HG02885 (cell line): ENCODE measurements around the gene KCNQ1OT1.

Experiments used
- ATAC-seq: cut with Tn5 transposase; IDR thresholded peaks from one replicate; pipeline ENCODE4 v1.9.1; 2021; ENCODE audit warnings: mild to moderate bottlenecking; ENCODE audit not compliant: unreplicated experiment, poor library complexity

KCNQ1OT1 gene

DNA sequence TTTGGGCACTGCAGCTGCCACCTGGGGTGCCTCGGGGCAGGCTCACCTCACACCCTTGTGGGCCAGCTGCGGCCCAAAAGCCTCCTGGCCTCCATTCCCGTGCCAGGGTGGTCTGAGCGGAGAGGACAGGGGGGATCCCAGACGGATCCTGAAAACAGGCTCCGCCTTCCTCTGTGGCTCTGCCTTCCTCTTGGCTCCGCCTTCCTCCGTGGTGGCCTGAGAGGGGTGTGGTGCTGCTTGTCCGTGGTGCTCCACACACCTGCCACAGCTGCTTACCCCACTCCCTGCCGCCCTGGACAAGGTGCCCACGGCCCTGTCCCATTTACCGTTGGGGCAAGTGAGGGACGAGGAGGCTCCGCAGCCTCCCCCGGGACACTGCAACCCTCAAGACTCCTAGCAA lies 23.2 kb upstream of the KCNQ1OT1 start:
- ATAC-seq: no peak

DNA sequence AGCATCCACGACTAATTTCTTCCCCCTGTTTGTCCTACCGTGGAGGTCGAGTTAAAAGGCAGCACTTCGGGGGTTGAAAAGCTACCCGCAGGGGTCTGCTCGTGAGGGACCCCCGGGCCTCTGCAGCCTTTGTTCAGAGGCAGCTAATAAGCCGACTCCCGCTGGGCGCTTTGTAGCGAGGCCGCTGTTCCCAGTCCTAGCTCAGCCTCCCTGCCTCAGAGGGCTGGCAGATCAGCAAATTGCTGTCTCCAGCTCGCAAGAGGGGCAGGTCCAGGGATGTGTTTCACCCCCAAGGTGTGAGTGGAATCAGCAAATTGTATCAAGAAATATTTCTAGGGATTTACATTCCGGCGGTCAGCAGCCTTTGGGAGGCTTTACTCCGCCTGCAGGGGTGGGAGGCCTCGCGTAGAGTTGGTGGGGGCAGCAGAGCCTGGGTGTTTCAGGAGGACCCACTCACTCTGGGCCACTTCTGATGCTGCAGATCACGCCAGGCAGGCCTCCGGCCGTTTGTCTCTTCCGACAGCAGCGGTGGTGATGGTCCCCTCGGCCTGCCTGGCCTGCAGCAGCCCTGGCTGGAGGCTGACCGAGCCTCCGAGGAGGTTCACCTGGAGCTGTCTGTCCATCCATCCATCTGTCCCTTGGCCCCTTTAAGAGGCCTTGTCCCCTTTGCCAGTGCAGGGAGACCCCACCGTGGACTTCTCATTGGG lies 21.6 kb upstream of the KCNQ1OT1 start:
- no peak for ATAC-seq

DNA sequence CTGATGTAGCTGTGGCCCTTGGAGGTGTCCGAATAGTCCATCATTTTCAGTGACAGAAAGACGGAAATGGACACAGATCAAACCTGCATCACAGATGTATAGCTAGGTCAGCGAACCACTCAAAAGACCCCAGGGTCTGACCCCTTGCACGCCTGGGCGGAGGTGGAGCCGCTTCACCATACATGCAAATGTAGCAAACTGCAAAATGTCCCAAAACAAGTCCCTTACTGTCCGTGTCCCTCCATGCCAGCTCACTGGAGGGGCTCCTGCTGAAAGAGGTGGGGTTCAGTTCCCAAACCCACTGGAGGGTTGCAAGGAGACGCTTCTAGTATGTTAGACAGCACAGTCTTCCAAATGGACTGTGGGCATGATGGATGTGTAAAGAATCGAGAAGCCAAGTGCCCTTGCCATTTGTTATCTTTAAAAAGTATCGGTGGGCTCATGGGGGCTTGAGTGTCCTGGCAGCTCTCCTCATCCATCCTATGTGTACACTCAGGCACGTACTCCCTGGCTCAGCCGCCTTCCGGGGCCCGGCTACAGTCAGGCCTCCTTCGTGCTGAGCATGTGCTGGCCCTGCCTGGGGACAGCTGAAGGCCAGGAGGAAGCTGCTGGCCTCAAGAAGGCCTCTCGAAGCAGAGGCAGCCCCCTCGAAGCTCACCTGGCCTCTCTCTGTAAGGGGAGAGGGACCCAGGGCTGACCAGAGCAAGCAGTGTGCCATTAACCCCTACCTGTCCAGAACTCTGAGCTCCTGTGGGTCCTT lies 20.2 kb upstream of the KCNQ1OT1 start:
- ATAC-seq: no peak

DNA sequence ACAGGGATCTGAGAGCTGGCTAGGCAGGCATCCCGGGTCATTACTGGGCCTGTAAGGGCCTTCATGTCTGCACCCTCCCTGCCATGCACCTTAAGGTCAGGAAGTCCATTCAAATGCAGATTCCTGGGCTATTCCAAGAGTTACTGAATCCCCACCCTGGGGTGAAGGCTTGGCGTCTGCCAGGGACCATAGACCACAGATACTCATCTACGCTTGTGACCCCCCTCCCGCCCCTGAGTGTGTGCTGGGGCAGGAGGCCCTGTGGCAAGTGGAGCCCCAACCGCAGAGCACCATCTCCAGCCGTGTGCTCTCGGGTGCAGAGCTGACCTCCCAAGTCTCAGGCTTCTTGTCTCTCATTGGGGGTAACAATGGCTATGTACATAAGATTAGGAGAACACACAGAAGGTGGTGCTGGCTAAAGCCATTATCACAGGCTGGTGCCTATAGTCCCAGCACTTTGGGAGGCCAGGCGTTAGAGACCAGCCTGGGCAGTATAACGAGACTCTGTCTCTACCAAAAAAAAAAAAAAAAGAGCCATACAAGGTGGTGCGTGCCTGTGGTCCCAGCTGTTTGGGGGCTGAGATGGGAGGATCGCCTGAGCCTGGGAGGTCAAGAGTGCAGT lies 19.1 kb upstream of the KCNQ1OT1 start:
- no peak for ATAC-seq

DNA sequence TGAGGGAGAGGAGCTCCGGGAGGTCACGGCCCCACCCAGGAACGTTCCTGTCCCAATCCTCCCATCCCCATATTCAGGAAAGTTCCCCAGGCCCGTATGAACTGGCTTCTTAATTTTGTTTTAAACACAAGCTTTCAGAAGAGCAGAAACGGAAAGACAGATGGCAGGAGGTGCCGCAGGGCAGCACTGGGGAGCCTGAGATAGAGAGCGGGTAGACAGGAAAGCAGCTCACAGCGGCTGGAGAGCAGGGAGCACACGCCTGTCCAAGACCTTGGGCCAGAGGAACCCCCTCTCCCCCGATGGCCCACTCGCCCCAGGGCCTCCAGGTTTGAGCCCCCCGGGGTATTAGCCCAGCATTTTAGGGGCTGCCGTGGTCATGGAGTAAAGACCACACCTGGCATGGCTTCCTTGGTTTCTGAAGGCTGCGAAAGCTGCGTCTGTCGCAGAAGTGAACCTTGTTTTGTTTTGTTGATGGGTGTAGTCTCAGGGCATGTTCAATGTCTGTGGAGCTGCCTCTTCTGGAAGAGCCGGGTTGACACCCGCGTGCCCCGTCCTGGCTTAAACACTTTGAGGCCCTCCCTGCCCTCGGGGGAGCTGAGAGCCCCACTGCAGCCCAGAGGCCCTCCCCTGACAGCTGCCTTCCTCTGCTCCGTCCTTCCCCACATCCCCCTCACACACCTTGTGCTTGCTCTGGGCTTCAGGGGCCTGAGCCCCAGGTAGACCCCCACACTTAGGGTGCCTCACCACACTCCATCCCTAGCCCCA lies 17.9 kb upstream of the KCNQ1OT1 start:
- ATAC-seq: no peak

DNA sequence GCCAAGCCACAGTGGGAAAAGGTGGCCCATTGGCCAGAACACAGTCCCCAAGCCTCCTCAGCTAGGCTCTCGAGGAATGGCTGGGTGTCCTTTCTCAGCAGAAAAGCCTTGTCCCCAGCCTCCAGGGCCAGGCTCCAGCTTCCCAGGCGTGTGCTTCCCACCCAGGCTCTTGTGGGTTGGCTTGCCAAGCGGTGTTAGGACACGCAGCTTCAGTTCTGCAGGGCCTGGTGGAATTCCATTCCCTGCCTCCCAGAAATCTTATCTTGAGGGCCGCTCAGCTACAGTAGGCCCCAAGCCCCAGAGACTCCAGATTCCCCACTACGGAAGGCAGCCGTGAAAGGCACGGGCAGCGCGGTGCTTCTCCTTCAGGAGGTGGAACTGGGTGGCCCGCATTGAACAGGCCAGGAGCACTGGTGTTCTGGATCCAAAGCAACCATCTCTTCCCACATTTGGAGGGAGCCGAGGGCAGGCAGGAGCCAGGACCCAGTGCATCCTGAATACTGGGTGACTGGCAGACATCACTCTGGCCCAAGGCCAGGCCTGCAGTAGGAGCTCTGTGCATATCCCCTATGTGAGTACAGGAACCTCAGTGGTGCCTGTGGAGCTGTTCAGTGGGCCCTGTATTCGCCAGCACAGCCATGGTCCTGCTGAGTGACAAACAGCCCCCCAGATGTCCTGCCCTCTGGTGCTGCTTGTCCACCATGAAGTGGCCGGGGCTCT lies 16.7 kb upstream of the KCNQ1OT1 start:
- no peak for ATAC-seq

DNA sequence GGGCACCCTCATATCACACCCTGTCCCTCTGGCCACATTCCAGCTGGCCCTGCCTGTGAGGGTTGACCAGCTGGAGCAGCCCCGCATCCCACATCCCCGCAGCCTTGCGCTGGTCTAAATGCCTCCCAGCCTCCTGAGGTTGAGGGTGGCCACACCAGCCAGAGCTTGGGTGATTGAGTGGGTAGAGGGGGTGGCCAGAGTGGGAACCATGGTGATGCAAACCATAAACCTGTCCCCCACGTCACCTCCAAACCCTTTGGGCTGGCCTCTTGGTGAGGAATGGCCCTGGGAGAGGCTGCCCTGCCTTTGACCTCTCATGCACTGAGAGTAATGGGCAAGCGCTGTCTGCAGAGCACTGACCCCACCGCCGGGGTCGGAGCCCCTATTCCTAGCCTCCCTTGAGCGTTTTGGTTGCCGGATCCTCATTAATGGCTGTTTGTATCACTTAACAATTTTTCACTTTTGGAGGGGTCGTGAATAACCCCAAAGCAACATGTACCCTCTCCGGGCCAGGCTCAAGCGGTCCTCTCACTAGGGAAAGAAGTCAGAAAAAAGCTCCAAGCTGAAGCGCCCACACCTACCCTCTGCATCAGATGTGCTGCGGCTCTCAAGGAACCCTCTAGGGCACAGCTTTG lies 16.0 kb upstream of the KCNQ1OT1 start:
- ATAC-seq: no peak

DNA sequence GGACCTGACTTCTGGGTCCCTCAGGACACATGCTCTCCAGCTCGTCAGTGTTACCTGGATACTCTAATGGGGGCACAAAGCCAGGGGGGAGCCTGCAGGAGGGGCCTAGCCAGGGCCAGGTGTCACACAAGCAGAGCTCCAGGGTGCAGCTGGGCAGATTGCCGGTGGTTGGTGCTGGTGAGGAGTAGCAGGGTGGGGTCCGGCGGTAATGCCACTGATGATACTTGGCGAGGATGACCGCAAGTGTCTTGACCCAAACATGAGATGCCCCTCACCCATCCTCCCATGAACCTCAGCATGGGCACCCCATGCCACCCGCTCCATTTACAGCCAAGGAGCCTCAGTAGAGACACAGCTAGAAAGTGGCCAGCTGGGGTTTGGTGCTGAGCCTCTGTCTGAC lies 15.1 kb upstream of the KCNQ1OT1 start:
- no peak for ATAC-seq

DNA sequence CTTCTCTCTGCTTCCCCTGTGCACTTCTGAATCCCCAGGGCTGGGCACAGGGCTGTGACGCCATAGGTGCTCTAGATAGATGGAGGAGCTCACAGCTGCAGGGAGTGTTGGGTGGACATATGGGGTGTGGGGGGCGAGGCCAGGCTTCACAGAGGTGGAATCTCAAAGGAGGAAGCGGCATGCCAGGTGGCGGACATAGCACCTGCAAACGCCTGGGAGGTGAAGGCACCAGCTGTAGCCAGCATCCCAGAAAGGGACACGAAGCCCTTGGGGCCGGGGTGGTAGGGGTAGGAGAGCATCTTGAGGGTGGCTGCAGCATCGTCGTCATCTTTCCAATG lies 14.6 kb upstream of the KCNQ1OT1 start:
- no peak for ATAC-seq

DNA sequence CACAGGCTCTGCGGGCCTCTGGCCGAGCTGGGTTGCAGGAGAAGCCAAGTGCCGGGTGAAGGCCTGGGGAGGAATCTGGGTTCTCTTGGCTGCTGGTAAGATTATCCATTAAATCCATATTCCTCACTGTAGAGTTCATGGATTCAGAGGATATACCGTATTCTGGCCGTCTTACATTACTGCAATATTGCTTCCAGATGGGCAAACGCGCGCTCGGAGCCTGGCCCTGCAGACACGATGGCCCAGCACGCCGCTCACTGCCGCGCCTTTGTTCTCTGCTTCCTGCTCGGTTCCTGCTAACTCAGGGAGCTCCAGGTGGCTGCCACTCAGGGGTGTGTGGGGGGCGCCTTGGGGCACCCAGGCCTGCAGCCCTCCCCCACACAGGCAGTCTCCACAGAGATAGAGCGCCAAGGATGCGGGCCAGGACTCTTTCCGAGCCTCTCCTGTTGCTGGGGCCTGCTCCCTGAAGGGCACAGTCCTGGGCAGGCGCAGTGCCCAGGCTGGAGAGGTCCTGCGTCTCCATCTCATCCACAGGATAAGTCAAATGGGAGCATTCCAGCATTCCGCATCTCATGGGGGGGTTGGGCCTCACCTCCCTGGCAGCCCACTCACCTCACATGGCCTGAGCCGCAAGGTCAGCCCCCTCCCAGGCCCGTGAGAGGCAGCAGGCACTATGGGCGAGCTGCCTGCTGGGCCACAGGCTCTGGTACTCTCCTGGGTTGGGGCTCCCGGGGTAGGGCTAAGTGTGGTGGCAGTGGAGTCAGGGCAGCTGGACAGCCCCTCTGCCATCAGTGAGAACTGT lies 14.1 kb upstream of the KCNQ1OT1 start:
- no peak for ATAC-seq

DNA sequence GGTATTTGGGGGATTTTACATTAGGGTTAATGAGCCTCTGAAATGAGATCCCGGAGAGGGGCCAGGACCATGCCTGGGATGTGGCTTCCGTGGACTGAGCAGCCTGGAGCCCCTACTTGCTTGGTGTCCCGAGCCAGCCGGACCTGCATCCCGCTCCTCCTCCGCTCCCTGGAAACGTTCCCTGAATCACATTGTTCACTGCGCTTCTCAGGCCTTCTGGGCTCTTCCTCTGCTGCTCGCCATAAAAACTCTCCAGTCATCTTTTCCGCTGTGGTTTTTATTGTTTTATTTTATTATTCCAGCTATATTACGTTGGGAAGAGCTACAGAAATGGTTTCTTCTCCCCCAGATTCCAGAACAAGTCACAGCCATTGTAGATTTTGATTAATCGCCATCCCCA lies 13.3 kb upstream of the KCNQ1OT1 start:
- no peak for ATAC-seq

DNA sequence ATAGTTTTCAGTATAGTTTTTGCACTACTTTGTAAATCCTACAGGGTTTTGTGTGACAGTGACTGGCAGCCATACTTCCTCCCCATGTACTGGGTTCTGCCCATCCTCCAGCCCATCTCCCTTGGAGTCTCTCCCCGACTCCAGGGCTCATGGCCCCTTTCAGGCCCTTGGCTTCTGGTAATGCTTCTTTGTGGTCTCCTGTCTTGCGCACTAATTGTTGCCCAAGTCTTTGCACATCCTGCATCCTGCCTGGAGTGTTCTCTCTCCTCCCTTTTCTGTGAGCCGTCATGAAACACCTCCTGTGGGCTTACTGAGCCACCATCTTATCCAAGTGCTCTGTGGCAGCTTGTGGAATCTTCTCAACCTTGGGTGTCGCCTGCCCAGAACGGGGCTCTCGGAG lies 11.4 kb upstream of the KCNQ1OT1 start:
- no peak for ATAC-seq

DNA sequence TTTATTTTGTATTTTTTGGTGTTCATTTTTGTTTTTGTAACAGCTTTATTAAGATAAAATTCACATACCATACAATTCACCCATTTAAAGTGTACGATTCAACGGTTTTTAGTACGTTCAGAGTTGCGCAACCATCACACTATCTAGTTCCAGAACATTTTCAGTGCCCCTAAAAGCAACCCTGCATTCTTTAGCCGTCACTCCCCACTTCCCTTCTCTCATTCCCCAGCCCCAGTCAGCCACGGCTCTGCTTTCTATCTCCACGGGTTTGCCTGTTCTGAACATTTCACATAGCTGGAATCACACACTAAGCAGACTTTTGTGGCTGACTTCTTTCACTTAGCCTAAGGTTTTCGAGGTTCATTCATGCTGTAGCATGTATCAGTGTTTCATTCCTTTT lies 9.6 kb upstream of the KCNQ1OT1 start:
- no peak for ATAC-seq

DNA sequence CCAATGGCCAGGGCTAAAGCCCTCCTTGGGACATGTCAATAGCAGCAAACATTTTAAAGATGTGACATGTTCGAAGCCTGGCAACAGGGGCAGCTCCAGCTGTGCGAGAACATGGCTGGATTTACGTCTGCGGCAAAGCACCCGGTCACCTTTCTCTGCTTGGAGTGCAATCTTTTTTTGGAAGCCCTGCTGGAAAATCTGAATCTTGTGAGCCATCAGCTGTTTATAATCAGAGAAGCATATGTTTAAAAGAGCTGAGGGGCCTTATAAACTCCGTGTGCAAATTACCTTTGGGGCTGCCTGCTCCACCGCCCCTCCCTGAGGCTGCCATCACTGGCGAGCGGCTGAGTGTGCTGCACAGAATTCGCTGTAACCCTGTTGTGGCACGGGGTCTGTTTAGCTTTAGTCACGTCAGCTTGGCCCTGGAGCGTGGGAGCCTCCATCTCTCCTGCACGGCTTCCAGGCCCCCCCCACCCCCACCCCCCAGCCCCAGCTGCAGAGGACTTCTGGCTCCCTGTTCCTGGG lies 9.0 kb upstream of the KCNQ1OT1 start:
- no peak for ATAC-seq

DNA sequence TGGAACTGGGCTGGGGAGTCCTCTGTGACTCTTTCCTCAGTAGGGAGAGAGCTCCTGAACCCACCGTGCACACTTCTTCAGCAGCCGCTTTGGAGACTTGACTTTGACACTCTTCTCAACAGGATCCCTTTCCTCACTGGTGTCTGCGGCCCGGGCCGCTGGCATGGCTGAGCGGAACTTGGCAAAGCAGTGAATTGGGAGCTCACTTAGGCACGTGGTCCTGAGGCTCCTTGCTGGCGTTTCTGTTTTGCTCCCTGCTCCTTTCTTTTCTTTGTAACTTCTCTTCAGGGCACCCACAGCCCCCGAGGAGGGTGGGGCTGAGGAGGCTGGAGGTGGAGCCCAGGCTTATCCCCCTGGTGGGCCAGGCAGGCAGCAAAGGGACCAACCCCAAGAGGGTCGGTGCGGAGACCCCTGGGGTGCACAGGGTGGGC lies 8.4 kb upstream of the KCNQ1OT1 start:
- no peak for ATAC-seq

DNA sequence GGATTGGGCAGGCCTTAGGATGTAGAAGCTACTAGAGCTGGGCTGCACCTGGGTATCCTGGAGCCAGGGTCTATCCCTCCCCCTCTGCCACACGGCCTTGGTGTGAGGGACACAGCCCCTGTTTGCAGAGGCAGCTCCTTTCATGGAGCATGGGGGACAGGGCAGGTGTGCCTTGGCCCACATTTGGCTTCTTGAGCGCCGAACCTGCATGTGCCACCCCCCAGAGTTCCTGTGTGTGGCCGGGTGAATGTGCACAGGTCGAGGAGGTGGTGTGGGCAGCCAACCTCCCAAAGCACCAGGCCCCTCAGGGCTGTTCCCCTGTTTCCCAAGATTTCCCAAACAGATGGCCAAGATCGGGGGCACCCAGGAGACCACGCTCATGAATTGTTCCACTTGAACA lies 7.9 kb upstream of the KCNQ1OT1 start:
- ATAC-seq: no peak

DNA sequence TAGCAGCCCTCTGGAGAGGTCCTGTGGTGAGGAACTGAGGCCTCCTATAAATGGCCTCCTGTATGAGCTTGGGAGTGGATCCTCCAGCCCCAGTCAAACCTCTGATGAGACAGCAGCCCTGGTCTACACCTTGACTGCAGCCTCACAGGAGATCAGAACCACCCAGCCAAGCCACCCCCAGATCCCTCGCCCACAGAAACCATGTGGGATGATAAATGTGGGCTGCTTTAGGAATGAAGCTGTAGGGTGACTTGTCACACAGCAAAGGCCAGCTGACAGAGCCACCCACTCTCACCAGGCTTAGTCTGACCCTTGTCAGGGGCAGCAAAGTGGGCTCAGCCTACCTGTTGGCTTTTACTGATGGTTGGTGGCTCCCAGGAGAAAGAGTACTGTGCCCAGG lies 6.5 kb upstream of the KCNQ1OT1 start:
- no peak for ATAC-seq

DNA sequence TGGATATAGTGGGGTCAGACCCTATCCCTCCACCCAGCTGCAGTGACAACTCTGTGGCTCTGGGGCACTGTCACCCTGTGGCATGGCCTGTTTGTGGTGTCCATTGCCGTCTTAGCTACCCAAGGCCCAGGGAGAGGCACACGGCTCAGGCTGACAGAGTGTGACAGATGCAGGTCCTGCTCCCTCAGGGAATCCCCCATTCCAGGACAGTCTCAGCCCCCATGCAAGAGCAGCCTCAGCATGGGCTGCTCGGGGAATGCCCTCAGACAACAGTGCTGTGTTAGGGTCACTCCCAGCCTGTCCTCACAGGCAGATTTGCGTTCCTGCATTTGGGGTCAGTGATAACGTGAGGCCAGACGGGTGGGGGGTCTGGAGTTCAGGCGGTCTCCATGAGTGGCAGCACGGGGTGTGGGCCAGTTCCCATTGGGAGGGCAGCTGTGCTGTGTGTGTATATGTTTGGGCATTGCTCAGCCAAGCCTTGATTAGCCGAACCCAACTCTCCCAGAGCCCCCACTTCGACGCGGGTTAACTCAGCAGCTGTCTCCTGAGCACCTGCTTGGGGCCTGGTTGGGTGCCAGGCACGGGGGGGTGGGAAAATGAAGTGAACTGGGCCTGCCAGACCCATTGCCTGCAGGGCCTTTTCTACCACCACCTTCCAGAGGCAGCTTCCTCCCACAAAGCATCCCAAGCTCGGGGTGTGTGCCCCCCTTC lies 5.3 kb upstream of the KCNQ1OT1 start:
- no peak for ATAC-seq
